Parathyroid adenoma (tissue), 2 donors: ENCODE measurements around the gene PUS3.

ENCODE experiments used
- H2AFZ ChIP-seq: fragments of 300-600 bp; sonication (generic); one replicate; pipeline ENCODE4 v1.7.0; 2017; ENCODE audit warnings: antibody characterized with exemption, mild to moderate bottlenecking
- H3K27ac ChIP-seq: fragments of 300-600 bp; sonication (generic); one replicate; pipeline ENCODE4 v1.7.0; 2017
- H3K27me3 ChIP-seq: fragments of 300-600 bp; sonication (generic); one replicate; pipeline ENCODE4 v1.7.0; 2017; ENCODE audit warnings: low read length; ENCODE audit not compliant: control insufficient read depth, insufficient read depth
- H3K36me3 ChIP-seq: fragments of 300-600 bp; sonication (generic); one replicate; pipeline ENCODE4 v1.7.0; 2017; ENCODE audit warnings: low read length; ENCODE audit not compliant: control insufficient read depth, insufficient read depth
- H3K4me1 ChIP-seq: fragments of 300-600 bp; sonication (generic); one replicate; pipeline ENCODE4 v1.7.0; 2017; ENCODE audit warnings: control low read depth
- H3K4me2 ChIP-seq: fragments of 300-600 bp; sonication (generic); one replicate; pipeline ENCODE4 v1.7.0; 2017; ENCODE audit warnings: low read length
- H3K4me3 ChIP-seq: fragments of 300-600 bp; sonication (generic); one replicate; pipeline ENCODE4 v1.7.0; 2017; ENCODE audit warnings: low read depth, low read length
- H3K79me2 ChIP-seq: fragments of 300-600 bp; sonication (generic); one replicate; pipeline ENCODE4 v1.7.0; 2017; ENCODE audit warnings: control low read depth
- H3K9ac ChIP-seq: fragments of 300-600 bp; sonication (generic); one replicate; pipeline ENCODE4 v1.7.0; 2017; ENCODE audit warnings: mild to moderate bottlenecking
- H3K9me3 ChIP-seq: fragments of 300-600 bp; sonication (generic); one replicate; pipeline ENCODE4 v1.7.0; 2017; ENCODE audit warnings: low read length; ENCODE audit not compliant: control insufficient read depth
- CTCF ChIP-seq: fragments of 300-600 bp; sonication (generic); IDR thresholded peaks from one replicate; pipeline ENCODE4 v1.7.0; 2017; ENCODE audit warnings: antibody characterized with exemption, mild to moderate bottlenecking
- donor health status: primary hyperparathyroidism.

The PUS3 gene

GRCh38 chr11:125950178-125950490 lies 47.1 kb upstream of the PUS3 start:
- no peak for TF ChIP-seq CTCF
- H3K4me3 ChIP-seq, result no peak overlapping the region
- no peaks in the 10 kb centered on the region for H3K79me2 ChIP-seq
- no peaks in the 10 kb centered on the region for H3K27me3 ChIP-seq
- H3K4me2 ChIP-seq, result no peak overlapping the region
- peaks cover 4% of the 10 kb centered on the region for H3K4me1 ChIP-seq
- H3K9me3 ChIP-seq, result no peaks in the 10 kb centered on the region
- no peaks in the 10 kb centered on the region for H3K36me3 ChIP-seq
- no peak overlapping the region for H3K9ac ChIP-seq
- H2AFZ ChIP-seq, result no peak overlapping the region
- no peak overlapping the region for H3K27ac ChIP-seq

DNA sequence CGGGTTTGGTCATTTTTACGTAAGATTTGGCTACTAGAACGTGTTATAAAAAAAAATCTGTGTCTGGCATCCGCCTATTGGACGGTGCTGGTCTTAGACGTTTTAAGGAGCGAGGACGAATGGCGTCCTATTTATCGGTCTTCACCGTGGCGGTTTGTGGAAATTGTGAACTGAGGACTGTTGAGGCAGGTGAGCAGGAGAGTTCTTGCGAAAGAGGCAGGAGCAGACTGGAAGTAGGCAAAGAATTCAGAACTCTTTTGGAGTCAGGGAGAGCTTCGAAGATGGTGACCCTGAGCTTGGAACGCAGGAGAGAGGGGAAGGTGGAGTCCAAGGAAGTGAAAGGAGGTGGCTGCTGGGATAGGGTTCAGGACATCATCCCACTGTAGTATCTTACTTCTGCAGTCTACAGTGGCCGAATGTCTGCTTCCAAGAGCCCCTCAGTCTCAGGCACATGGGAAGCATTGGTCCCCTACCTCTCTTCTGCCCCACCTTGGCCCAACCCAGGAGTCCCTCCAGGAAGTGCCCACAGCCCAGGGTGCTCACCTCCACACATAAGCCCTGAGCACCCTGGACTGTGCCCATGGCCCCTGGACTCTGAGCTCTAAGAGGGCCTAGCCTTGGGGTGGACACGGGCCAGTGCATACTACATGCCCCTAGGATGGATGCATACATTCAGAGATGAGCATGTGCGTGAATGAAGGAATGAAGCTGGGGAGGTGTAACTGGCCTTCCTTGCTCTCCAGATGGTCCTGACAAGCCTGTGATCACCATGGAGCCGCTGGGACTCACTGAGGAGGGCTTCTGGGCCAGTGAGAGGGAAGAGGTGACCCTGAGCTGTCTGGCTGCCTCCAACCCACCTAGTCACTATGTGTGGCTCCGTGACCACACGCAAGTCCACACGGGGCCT lies 46.5 kb upstream of the PUS3 start:
- no peak overlapping the region for H2AFZ ChIP-seq
- H3K36me3 ChIP-seq, result no peaks in the 10 kb centered on the region
- H3K4me3 ChIP-seq, result no peak overlapping the region
- TF ChIP-seq CTCF, result no peak
- H3K9ac ChIP-seq, result no peak overlapping the region
- H3K9me3 ChIP-seq, result no peaks in the 10 kb centered on the region
- no peak overlapping the region for H3K4me2 ChIP-seq
- H3K4me1 ChIP-seq, result peaks cover 4% of the 10 kb centered on the region
- no peaks in the 10 kb centered on the region for H3K27me3 ChIP-seq
- no peak overlapping the region for H3K27ac ChIP-seq
- no peaks in the 10 kb centered on the region for H3K79me2 ChIP-seq

DNA sequence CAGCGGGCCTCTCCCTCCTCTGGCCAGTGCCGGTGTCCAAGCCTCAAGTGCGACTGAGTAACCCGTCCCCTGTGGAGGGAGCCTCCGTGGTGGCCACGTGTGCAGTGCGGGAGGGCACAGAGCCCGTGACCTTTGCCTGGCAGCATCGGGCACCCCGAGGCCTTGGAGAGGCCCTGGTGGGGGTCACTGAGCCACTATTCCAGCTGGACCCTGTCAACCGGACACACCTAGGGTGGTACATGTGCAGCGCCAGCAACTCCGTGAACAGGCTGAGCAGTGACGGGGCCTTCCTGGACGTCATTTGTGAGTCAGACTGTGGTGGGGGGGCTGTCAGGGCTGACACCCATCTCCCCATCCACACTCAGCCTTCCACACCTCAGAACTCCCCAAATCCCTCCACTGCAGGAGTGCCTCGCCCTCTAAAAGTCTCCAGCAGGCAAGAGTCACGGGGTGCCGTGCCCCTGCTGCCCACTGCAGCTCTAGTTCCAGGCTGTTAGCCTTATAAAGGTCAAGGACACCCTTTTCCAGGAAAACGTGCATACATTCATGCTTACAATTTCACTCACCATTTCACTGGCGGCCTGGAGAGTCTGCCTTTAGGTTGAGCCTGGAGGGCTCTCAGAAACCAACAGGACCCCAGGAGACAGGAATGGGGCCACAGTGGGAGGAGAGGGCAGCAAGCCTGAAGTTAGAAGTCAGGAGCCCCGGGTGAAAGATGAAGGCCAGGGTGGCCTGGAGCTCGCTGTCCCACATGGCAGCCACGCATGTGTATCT lies 45.5 kb upstream of the PUS3 start:
- Histone ChIP-seq H3K27me3 (no peaks in the 10 kb centered on the region), H3K4me3 (no peak overlapping the region), H3K4me1 (peaks cover 4% of the 10 kb centered on the region), H3K27ac (no peak overlapping the region), H3K79me2 (no peaks in the 10 kb centered on the region), H3K4me2 (no peak overlapping the region), H3K9ac (no peak overlapping the region), H3K9me3 (no peaks in the 10 kb centered on the region), H3K36me3 (no peaks in the 10 kb centered on the region), H2AFZ (no peak overlapping the region)
- TF ChIP-seq CTCF, result no peak

- no peak overlapping the region for H3K4me2 ChIP-seq
- no peaks in the 10 kb centered on the region for H3K27me3 ChIP-seq
- no peak overlapping the region for H3K27ac ChIP-seq
- peaks cover 1% of the 10 kb centered on the region for H3K4me1 ChIP-seq
- H2AFZ ChIP-seq, result no peak overlapping the region
- no peaks in the 10 kb centered on the region for H3K36me3 ChIP-seq
- H3K4me3 ChIP-seq, result no peak overlapping the region
- no peaks in the 10 kb centered on the region for H3K9me3 ChIP-seq
- H3K9ac ChIP-seq, result no peak overlapping the region
- H3K79me2 ChIP-seq, result no peaks in the 10 kb centered on the region
- TF ChIP-seq CTCF, result no peak
Observed at GRCh38 chr11:125947419-125948277, 44.6 kb upstream of the PUS3 start.
